ENCODE data around the gene TMEM233.

TMEM233 gene

DNA sequence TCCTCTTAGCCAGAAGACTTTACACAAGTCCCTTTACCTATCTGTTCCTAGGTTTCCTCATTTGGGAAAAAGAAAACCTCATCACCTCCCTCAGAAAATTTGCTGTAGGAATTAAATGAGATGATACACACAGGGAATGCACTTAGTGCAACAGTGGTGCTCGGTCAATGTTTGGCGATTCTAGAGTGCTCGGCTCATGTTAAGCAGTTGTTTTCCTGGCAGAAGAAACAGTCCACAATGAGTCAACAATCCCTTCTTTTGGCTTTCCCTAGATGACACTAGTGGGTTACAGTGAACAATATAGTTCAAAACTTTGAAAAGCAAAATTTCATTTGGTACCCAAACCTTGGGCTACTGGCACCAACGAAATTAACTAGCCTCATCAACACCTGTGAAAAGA lies 3.9 kb upstream of the TMEM233 start:
- Histone ChIP-seq H3K9ac (no peak overlapping the region), H3K79me2 (ENCODE audit: insufficient read depth, low read depth) (no peaks in the 10 kb centered on the region), H3K4me1 (ENCODE audit: low read depth, poor library complexity, severe bottlenecking) (no peaks in the 10 kb centered on the region), H3K27ac (no peak overlapping the region), H3K36me3 (ENCODE audit: insufficient read depth) (no peaks in the 10 kb centered on the region), H4K20me1 (ENCODE audit: insufficient read depth) (no peaks in the 10 kb centered on the region), H3K4me3 (IDR thresholded peaks at IDR 0.05; ENCODE audit: insufficient read depth, low read depth, low read length) (no peak overlapping the region), H3K4me2 (no peak overlapping the region), H2AFZ (ENCODE audit: low read depth) (no peak overlapping the region), H3K27me3 (ENCODE audit: insufficient read depth, low read depth) (no peaks in the 10 kb centered on the region)
- TF ChIP-seq, protein P1, sequence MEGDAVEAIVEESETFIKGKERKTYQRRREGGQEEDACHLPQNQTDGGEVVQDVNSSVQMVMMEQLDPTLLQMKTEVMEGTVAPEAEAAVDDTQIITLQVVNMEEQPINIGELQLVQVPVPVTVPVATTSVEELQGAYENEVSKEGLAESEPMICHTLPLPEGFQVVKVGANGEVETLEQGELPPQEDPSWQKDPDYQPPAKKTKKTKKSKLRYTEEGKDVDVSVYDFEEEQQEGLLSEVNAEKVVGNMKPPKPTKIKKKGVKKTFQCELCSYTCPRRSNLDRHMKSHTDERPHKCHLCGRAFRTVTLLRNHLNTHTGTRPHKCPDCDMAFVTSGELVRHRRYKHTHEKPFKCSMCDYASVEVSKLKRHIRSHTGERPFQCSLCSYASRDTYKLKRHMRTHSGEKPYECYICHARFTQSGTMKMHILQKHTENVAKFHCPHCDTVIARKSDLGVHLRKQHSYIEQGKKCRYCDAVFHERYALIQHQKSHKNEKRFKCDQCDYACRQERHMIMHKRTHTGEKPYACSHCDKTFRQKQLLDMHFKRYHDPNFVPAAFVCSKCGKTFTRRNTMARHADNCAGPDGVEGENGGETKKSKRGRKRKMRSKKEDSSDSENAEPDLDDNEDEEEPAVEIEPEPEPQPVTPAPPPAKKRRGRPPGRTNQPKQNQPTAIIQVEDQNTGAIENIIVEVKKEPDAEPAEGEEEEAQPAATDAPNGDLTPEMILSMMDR (conservative IDR thresholded peaks at IDR 0.05; ENCODE audit: low read depth, low read length) = no peak

DNA sequence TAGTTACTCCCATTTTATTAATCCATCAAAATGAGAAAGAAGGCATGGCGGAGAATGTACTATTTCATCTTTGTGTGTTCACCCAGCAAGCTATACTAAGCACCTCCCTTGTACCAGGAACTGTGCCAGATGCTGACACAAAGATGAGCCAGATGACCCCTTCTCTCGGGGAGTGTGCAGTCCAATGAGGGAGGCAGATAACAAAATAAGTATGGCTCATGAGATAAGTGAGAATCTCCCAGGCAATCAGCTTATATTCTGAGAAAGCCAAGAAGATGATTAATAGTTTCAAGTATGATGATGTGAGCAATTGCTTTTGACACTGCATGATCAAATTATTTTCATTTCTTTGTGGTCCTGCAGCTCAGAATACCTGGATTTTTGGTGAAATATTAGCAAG lies 1.3 kb upstream of the TMEM233 start:
- Histone ChIP-seq H3K79me2 (ENCODE audit: insufficient read depth, low read depth) (no peaks in the 10 kb centered on the region), H4K20me1 (ENCODE audit: insufficient read depth) (no peaks in the 10 kb centered on the region), H3K27me3 (ENCODE audit: insufficient read depth, low read depth) (no peaks in the 10 kb centered on the region), H2AFZ (ENCODE audit: low read depth) (no peak overlapping the region), H3K27ac (no peak overlapping the region), H3K4me1 (ENCODE audit: low read depth, poor library complexity, severe bottlenecking) (no peaks in the 10 kb centered on the region), H3K4me2 (no peak overlapping the region), H3K9ac (no peak overlapping the region), H3K36me3 (ENCODE audit: insufficient read depth) (no peaks in the 10 kb centered on the region), H3K4me3 (IDR thresholded peaks at IDR 0.05; ENCODE audit: insufficient read depth, low read depth, low read length) (no peak overlapping the region)
- TF ChIP-seq, protein P1 (conservative IDR thresholded peaks at IDR 0.05; ENCODE audit: low read depth, low read length) = no peak

DNA sequence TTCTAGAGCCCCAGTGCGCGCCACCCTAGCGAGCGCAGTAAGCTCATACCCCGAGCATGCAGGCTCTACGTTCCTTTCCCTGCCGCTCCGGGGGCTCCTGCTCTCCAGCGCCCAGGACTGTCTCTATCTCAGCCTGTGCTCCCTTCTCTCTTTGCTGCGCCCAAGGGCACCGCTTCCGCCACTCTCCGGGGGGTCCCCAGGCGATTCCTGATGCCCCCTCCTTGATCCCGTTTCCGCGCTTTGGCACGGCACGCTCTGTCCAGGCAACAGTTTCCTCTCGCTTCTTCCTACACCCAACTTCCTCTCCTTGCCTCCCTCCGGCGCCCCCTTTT lies 791 bp downstream of the TMEM233 start:
- Histone ChIP-seq H3K4me1 (ENCODE audit: low read depth, poor library complexity, severe bottlenecking) (no peaks in the 10 kb centered on the region), H3K27me3 (ENCODE audit: insufficient read depth, low read depth) (no peaks in the 10 kb centered on the region), H3K9ac (no peak overlapping the region), H4K20me1 (ENCODE audit: insufficient read depth) (no peaks in the 10 kb centered on the region), H3K27ac (no peak overlapping the region), H3K36me3 (ENCODE audit: insufficient read depth) (no peaks in the 10 kb centered on the region), H3K79me2 (ENCODE audit: insufficient read depth, low read depth) (no peaks in the 10 kb centered on the region), H3K4me2 (no peak overlapping the region), H3K4me3 (IDR thresholded peaks at IDR 0.05; ENCODE audit: insufficient read depth, low read depth, low read length) (no peak overlapping the region), H2AFZ (ENCODE audit: low read depth) (no peak overlapping the region)
- TF ChIP-seq, protein P1 (conservative IDR thresholded peaks at IDR 0.05; ENCODE audit: low read depth, low read length) = no peak

DNA sequence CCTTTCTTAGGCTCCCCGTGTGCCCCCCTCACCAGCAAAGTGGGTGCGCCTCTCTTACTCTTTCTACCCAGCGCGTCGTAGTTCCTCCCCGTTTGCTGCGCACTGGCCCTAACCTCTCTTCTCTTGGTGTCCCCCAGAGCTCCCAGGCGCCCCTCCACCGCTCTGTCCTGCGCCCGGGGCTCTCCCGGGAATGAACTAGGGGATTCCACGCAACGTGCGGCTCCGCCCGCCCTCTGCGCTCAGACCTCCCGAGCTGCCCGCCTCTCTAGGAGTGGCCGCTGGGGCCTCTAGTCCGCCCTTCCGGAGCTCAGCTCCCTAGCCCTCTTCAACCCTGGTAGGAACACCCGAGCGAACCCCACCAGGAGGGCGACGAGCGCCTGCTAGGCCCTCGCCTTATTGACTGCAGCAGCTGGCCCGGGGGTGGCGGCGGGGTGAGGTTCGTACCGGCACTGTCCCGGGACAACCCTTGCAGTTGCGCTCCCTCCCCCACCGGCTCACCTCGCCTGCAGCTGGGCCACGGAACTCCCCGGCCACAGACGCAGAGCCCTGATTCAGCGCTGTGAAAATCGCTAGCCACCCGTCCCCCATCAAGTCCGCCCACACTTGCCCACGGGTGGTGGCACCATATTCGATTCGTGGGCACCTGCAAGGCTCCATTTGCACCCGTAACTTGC lies 1.3 kb downstream of the TMEM233 start:
- TF ChIP-seq, protein P1 (conservative IDR thresholded peaks at IDR 0.05; ENCODE audit: low read depth, low read length) = no peak
- Histone ChIP-seq H3K79me2 (ENCODE audit: insufficient read depth, low read depth) (no peaks in the 10 kb centered on the region), H3K36me3 (ENCODE audit: insufficient read depth) (no peaks in the 10 kb centered on the region), H3K4me1 (ENCODE audit: low read depth, poor library complexity, severe bottlenecking) (no peaks in the 10 kb centered on the region), H3K27ac (no peak overlapping the region), H3K4me3 (IDR thresholded peaks at IDR 0.05; ENCODE audit: insufficient read depth, low read depth, low read length) (no peak overlapping the region), H3K9ac (no peak overlapping the region), H2AFZ (ENCODE audit: low read depth) (no peak overlapping the region), H4K20me1 (ENCODE audit: insufficient read depth) (no peaks in the 10 kb centered on the region), H3K27me3 (ENCODE audit: insufficient read depth, low read depth) (no peaks in the 10 kb centered on the region), H3K4me2 (no peak overlapping the region)

All from KMS-11 (cell line).